Measurements from ENCODE around the gene FCRLB.
"Not testable (repeated sequence)": the region's sequence is repeated elsewhere in the genome, so short reads cannot be mapped to it uniquely, and the experiment has no call there.

Gene FCRLB

DNA sequence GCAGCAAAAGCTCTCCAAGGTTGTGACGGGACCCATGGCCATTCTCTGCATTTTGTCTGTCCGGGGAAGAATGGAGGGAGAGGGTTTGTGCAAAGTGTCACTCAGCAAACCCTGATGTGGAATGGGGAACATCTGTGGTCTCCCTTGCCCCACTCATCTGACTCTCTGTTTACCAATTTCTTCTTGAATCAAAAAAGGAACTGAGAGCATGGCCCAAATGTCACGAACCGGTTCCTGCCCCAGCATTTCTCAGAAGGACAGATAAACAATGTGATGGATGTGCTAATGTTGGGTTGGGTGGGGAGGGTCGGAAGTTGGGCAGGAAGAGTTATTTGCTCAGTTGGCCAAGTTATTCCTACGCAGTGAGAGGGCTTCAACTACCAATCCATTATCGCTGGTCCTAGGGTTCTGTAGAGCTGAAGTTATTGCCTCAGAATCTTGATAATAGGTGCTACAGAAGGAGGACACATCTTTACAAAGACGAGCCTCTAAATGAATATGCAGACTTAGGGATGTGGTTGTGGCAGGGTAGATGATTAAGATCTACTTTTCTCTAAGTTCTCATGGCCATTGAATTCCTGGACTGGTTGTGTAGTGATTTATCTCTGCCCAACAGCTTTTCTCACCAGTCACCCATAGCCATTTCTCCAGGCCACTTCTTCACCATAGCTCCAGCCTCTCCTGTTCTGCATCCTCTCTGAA lies 18.7 kb downstream of the FCRLB start:
- DNase-seq (ENCODE audit: low read depth) = no peak

- DNase-seq (ENCODE audit: low read depth) = no peak
Measured at GRCh38 chr1:161740921-161741320, 19.6 kb downstream of the FCRLB start.

DNA sequence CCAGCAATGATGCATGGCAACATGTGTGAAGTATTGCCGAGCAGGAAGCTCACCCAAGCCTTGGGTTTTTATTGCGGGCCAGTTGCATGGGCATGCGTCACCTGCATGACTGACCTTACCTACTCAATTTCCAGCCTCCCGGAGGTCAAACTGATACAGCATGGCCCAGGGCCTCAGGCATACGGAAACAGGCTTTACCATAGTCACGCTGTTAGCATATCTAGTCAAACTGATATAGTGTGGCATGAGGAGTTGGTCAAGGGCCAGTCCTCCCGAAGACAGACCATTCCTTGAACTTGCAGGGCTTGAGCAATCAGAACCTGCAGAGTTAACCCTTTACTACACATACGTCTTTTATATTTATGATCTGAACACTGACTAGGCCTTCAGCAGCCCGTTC lies 21.9 kb downstream of the FCRLB start:
- DNase-seq (ENCODE audit: low read depth) = no peak

DNA sequence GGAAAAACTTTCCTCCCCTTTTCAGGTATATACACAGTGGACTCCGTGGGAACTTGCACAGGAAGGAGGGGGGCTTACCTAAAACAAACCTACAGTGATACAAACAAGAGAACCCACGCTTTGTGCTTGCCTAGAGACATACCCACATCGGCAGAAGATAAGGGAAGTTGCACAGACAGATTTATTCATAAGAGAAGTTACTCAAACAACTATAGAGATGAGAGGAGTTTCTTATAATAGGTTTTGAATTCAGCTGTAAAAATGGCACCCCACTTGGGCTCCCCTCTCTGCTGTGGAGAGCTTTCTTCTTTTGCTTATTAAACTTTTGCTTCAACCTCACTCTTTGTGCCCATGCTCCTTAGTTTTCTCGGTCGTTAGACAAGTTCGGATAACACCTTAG lies 26.5 kb downstream of the FCRLB start:
- DNase-seq (ENCODE audit: low read depth) = no peak

DNA sequence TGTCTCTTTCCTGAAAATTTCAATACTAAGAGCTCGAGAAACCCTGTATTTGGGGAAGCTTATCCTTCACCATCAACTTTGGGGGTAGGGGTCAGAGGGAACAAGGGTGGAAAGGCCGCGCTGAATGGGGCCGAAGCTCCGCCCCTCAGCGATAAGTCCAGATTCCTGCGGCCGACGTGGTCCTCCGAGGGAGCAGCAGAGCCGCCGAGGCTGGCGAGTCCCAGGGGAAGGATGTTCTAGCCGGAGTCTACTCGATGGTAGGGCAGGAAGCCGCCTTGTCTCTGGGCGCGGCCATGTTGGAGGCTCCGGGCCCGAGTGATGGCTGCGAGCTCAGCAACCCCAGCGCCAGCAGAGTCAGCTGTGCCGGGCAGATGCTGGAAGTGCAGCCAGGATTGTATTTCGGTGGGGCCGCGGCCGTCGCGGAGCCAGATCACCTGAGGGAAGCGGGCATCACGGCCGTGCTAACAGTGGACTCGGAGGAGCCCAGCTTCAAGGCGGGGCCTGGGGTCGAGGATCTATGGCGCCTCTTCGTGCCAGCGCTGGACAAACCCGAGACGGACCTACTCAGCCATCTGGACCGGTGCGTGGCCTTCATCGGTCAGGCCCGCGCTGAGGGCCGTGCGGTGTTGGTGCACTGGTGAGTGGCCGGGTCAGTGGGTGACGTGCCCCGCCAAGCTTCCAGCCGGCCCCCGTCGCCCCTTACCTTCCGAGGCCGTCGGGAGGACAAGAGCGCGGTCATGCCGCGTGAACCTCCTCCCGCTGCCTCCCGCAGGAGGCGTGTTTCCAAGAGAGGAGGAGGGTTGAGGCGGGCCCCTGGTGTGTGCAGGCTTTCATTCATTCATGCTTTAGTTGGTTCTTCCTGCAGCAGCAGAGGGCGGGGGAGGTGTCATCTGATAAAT lies 28.4 kb downstream of the FCRLB start, which contains the start of gene DUSP12:
TSS of gene DUSP12 (plus strand) at position 278 of the 899 bp plus-strand sequence. CDS start at position 294, 16 bp downstream.
- DNase-seq (ENCODE audit: low read depth) = no peak

DNA sequence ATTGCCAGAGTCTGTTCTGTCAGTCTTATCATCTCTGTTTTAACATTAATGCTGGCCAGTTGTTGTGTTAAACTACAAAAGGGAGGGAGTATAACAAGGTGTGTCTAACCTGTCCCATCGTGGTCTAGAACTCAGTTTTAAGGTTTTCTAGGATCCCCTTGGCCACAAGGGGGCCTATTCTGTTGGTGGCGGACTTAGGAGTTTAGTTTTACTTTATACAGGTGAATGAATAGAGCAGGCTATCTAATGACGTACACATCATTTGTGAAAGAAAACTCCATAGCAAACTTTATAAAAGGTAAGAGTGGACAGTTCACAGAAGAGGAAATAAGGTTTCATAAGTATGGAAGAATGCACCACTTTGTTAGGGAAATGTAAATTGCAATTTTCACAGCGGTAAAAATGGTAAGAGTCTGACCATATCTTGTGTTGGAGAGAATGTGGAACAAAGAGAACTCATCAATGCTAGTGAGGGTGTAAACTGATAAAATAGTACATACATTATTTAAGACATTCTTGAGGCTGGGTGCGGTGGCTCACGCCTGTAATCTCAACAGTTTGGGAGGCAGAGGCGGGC lies 42.3 kb downstream of the FCRLB start:
- DNase-seq (ENCODE audit: low read depth) = no peak

GRCh38 chr1:161766102-161766981 lies 45.0 kb downstream of the FCRLB start, which contains the start of gene ATF6:
Gene ATF6, plus strand, starts transcription at chr1:161766320. Its CDS starts 41 bp downstream, at chr1:161766361.
- DNase-seq (ENCODE audit: low read depth) = peak; percentile 62

- no peak for DNase-seq (ENCODE audit: low read depth)
Measured at GRCh38 chr1:161768461-161768860, 47.1 kb downstream of the FCRLB start.

GRCh38 chr1:161768986-161769672 lies 47.8 kb downstream of the FCRLB start:
- DNase-seq (ENCODE audit: low read depth) = no peak

DNA sequence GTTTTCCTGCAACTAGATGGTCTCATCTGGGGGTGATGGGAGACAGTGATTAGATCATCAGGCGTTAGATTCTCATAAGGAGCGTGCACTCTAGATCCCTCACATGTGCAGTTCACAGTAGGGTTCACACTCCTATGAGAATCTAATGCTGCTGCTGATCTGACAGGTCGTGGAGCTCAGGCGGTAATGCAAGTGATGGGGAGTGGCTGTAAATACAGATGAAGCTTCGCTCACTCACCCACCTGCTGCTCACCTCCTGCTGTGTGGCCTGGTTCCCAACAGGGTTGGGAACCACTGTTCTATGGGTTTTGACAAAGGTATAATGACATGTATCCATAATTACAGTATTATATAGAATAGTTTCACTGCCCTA lies 48.3 kb downstream of the FCRLB start:
- DNase-seq (ENCODE audit: low read depth) = not testable (repeated sequence)

DNA sequence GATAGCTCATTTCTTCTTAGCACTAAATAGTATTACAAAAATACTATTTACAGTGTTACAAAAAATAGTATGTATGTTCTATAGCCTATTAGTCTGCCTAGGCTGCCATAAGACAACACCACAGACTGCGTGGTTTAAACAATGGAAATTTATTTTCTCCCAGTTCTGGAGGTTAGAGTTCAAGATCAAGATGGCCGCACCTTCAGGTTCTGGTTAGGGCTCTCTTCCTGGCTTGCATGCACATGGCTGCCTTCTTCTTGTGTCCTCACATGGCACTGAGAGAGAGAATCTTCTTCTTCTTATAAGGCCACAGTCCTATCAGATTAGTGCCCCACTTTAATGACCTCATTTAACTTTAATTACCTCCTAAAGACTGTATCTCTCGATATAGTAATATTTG lies 48.9 kb downstream of the FCRLB start:
- no peak for DNase-seq (ENCODE audit: low read depth)

DNA sequence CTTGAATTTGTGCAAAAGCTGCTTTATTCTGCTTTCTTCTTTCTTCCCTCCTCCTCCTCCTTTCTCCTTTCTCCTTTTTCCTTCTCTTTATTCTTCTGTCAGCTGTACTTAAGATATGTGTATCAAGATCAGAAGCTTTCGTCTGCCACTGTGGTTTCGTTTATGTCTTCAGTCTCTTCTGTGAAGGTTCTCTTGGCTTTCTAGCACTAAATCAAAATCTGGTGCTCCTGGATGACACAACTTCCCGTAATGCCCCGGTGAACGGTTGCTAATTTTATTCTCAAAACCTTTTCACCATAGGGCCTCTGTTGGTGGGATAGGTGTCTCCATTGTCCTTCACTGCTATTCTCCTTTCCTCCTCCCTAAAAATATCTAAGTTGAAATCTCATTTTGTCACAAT lies 49.8 kb downstream of the FCRLB start:
- DNase-seq (ENCODE audit: low read depth) = no peak

DNA sequence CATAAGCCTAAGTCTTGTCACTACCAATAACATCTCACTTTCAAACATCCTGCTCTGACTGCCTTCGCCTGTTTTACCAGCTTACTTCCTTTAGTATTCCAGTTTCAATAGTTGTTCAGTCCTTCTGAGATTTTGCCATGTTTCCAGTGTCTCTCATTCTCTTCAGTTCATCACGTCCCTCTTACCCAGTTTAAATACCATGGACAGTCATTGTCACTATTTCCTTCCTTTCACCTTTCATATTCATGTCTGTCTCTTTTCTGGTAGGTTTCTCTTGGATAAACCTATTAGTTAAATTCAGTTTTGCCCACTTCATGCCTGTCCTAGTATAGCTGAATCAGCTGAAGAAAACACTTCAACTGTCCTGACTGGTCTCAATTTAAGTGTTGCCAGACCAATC lies 50.6 kb downstream of the FCRLB start:
- DNase-seq (ENCODE audit: low read depth) = no peak

GRCh38 chr1:161772397-161772796 lies 51.1 kb downstream of the FCRLB start:
- no peak for DNase-seq (ENCODE audit: low read depth)

DNA sequence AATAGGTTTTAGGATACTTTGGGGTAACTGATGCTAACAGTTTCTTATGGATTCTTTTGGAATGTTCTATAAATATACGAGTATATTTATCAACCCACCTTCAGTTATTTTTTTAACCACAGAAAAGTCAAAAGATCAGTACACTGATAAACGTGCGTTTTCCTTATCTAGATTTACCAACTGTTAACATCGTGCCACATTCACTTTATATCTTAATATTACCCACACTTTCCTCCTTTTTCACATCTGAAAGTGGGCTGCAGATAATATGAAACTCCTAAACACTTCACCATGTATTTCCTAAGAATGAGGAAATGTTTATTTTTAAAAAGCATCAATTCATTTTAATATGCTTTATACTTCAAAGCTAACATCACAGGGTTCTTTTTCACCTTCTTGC lies 52.4 kb downstream of the FCRLB start:
- no peak for DNase-seq (ENCODE audit: low read depth)

DNA sequence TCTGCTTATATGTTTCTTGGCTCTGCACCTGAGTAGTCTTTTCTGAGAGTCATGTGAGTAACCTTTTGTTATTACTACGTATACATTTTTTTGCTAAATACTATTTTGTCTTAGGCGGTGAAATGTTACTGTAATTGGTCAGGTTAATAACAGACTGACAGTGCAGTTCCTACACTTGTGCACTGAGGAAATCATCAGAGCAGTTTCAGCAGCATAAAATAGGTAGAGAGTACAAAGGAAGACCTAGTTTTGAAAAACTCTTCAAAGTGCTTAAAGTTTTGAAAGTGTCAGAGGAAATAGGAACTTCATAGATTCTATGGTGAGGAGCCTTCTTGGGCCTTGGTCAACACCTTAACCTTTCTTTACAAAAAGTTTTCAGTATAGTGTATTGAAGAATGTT lies 55.9 kb downstream of the FCRLB start:
- DNase-seq (ENCODE audit: low read depth) = no peak

Data from HS-27A (cell line).